ENCODE results near the gene ZDHHC14.

The ZDHHC14 gene

DNA sequence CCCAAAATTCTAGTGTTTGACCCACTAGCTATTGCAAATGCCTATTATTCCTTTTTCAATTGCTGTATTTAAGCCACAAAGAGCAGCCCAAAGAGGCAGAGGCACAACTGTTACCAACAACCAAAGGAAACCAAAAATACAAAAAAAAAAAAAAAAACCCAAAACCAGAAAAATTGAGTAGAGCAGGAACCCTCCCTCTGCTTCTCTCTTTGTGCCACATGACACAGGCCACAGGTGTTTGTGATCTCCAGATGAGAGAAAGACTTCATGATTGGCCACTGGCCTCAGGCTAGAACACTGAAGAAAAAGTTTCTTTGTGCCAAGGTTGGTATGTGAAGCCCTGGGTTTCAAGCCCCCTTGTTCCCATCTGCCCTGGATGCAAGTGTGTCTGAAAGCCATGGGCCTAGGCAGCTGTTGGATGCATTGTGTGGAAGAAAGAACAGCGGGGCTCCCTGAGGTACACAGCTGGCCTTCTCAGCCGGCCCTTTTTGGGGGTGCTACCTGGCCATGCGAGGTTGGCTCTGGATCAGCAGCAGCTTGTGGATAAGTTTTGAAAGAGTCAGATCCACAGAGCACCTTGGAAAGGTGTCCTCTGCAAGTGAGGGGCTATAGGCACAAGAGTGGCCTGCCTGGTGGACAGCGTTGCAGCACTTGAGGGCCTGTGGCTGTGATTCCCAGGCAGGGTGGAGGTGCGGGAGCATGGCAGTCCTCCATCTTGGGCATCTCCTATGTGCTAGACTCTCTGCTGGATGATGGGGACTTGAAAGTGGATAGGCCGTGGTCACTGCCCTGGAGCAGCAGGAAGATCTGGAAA, 204.5 kb downstream of the ZDHHC14 start (continued):
- TF ChIP-seq CSRNP3 (CRISPR knock-in tag; IDR thresholded peaks at IDR 0.05) (no peak), ZNF565 (CRISPR knock-in tag; conservative IDR thresholded peaks at IDR 0.05; ENCODE audit: low read depth) (no peak), GLIS3 (CRISPR knock-in tag; IDR thresholded peaks at IDR 0.05) (no peak)

DNA sequence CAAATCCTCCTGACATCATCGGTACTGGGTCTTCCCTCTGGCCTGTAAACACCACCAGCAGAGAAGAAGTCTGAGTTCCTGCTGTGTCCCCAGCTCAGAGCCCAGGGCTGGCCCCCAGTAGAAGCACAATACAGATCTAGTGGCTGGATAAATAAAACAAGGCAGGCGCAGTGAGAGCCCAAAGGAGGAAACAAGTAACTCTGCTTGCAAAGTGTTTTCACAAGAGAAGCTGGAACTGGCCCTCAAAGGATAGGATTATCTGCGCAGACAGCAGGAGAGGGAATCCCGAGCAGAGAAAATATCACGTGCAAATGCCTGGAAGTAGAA, 205.1 kb downstream of the ZDHHC14 start:
- TF ChIP-seq TOX (CRISPR knock-in tag; IDR thresholded peaks at IDR 0.05; ENCODE audit: borderline replicate concordance) (no peak), SNAI2 (CRISPR knock-in tag; IDR thresholded peaks at IDR 0.05) (no peak), OSR1 (CRISPR knock-in tag; IDR thresholded peaks at IDR 0.05) (no peak), ARNTL (CRISPR knock-in tag; IDR thresholded peaks at IDR 0.05; ENCODE audit: borderline replicate concordance, low read depth) (no peak), ZNF565 (CRISPR knock-in tag; conservative IDR thresholded peaks at IDR 0.05; ENCODE audit: low read depth) (no peak), ISL1 (CRISPR knock-in tag; IDR thresholded peaks at IDR 0.05) (no peak)

DNA sequence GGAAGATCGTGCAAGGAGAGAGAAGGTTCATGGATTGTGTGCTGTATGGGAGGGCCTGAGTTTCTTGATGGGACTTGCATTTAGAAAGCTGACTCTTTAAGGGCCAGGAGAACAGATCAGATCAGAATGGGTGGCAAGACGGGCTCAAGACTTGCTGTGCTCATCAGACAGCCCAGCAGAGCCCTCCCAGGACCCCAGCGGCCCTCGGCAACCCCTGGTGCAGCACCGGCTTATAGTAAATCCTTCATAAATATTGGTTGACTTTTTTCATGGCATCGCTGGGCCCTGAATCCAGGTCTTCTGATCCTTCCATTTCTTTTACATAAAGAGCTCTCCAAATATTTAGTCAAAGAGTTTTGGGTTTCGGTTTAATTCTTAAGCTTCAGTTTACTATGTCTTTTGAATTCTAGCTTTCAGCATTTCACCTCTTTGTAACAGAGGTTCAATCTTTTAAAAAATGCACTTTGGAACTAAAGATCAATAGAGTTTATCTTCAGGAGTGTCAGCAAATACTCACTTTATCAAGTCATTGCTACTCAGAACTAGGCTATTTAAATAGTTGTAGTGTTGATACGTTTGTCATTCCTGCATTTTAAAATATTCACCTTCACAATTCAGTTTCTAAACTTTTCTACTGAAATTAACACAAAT, 205.6 kb downstream of the ZDHHC14 start:
- no peak for TF ChIP-seq CSRNP3 (CRISPR knock-in tag; IDR thresholded peaks at IDR 0.05)
- TF ChIP-seq CSDC2 (CRISPR knock-in tag; IDR thresholded peaks at IDR 0.05), result no peak
- TF ChIP-seq OSR1 (CRISPR knock-in tag; IDR thresholded peaks at IDR 0.05), result no peak
- no peak for TF ChIP-seq ZNF565 (CRISPR knock-in tag; conservative IDR thresholded peaks at IDR 0.05; ENCODE audit: low read depth)
- TF ChIP-seq, protein P1, sequence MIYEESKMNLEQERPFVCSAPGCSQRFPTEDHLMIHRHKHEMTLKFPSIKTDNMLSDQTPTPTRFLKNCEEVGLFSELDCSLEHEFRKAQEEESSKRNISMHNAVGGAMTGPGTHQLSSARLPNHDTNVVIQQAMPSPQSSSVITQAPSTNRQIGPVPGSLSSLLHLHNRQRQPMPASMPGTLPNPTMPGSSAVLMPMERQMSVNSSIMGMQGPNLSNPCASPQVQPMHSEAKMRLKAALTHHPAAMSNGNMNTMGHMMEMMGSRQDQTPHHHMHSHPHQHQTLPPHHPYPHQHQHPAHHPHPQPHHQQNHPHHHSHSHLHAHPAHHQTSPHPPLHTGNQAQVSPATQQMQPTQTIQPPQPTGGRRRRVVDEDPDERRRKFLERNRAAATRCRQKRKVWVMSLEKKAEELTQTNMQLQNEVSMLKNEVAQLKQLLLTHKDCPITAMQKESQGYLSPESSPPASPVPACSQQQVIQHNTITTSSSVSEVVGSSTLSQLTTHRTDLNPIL (CRISPR knock-in tag; IDR thresholded peaks at IDR 0.05; ENCODE audit: low read depth), result no peak
- no peak for TF ChIP-seq ARNTL (CRISPR knock-in tag; IDR thresholded peaks at IDR 0.05; ENCODE audit: borderline replicate concordance, low read depth)
- TF ChIP-seq PPARA (CRISPR knock-in tag; IDR thresholded peaks at IDR 0.05; ENCODE audit: borderline replicate concordance), result no peak
- ATAC-seq, result no peak

More for the DNA sequence above, 205.1 kb downstream of the ZDHHC14 start:
- ATAC-seq, result no peak

DNA sequence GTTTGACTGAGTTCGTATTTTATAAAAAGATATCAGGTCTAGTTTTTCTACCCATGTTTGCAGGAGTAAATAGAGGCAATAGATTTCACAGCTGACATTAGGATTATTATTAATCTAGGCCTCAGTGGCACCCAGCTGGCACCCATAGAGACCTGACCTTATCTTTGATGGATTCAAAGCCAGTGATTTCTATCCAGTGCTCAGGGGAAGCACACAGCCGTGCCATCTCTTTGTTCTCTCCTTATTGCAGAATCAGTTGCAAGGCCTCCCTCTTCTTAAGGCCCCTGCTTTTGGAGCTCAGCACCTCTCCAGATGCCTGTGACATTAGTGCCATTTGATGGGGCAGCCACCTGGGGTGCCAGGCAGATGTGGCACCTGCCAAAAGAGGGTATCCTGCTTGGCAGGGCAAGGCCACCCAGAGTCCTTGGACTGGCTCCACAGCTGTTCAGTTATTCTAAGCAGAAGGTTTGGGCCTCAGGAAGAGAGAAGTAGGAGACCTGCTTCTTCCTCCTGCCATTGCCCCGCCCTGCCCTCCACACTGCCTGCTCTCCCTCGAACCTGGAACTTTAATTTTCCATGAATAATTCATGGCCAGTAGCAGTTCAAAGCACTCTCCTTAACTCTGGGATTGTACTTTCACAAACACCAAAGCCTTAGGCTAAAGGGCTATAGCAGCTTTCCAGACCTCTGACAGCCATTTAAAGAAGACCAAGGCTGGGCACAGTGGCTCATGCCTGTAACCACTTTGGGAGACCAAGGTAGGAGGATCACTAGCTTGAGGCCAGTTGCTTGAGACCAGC, 206.3 kb downstream of the ZDHHC14 start:
- TF ChIP-seq PPARA (CRISPR knock-in tag; IDR thresholded peaks at IDR 0.05; ENCODE audit: borderline replicate concordance), result no peak
- TF ChIP-seq CSRNP3 (CRISPR knock-in tag; IDR thresholded peaks at IDR 0.05), result no peak
- TF ChIP-seq, protein P1 (CRISPR knock-in tag; IDR thresholded peaks at IDR 0.05; ENCODE audit: low read depth), result no peak
- no peak for TF ChIP-seq CSDC2 (CRISPR knock-in tag; IDR thresholded peaks at IDR 0.05)
- no peak for TF ChIP-seq ISL1 (CRISPR knock-in tag; IDR thresholded peaks at IDR 0.05)
- TF ChIP-seq ZFP30 (CRISPR knock-in tag; IDR thresholded peaks at IDR 0.05), result no peak
- no peak for TF ChIP-seq ZNF70 (CRISPR knock-in tag; IDR thresholded peaks at IDR 0.05)
- TF ChIP-seq, protein P2, sequence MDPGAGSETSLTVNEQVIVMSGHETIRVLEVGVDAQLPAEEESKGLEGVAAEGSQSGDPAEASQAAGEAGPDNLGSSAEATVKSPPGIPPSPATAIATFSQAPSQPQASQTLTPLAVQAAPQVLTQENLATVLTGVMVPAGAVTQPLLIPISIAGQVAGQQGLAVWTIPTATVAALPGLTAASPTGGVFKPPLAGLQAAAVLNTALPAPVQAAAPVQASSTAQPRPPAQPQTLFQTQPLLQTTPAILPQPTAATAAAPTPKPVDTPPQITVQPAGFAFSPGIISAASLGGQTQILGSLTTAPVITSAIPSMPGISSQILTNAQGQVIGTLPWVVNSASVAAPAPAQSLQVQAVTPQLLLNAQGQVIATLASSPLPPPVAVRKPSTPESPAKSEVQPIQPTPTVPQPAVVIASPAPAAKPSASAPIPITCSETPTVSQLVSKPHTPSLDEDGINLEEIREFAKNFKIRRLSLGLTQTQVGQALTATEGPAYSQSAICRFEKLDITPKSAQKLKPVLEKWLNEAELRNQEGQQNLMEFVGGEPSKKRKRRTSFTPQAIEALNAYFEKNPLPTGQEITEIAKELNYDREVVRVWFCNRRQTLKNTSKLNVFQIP (CRISPR knock-in tag; IDR thresholded peaks at IDR 0.05; ENCODE audit: borderline replicate concordance, low read depth), result no peak
- TF ChIP-seq ZNF565 (CRISPR knock-in tag; conservative IDR thresholded peaks at IDR 0.05; ENCODE audit: low read depth), result no peak
- no peak for TF ChIP-seq SNAI2 (CRISPR knock-in tag; IDR thresholded peaks at IDR 0.05)
- no peak for TF ChIP-seq TSHZ2 (CRISPR knock-in tag; IDR thresholded peaks at IDR 0.05)
- TF ChIP-seq RARB (CRISPR knock-in tag; IDR thresholded peaks at IDR 0.05), result no peak
- no peak for TF ChIP-seq PATZ1 (CRISPR knock-in tag; IDR thresholded peaks at IDR 0.05; ENCODE audit: borderline replicate concordance)
- no peak for ATAC-seq

All from SK-N-SH treated with all-trans-retinoic acid at 6 μM for 48 hours (cell line).